ENCODE results near the gene SLC18A2.

Gene SLC18A2

GRCh38 chr10:117237401-117237991 is 3.4 kb upstream of the SLC18A2 start:
- no peak for DNase-seq (ENCODE audit: low read depth)

- no peak for DNase-seq (ENCODE audit: low read depth)
Observed at GRCh38 chr10:117239051-117239450, 1.9 kb upstream of the SLC18A2 start.

GRCh38 chr10:117239721-117240620 is 943 bp upstream of the SLC18A2 start:
- DNase-seq (ENCODE audit: low read depth): no peak

DNA sequence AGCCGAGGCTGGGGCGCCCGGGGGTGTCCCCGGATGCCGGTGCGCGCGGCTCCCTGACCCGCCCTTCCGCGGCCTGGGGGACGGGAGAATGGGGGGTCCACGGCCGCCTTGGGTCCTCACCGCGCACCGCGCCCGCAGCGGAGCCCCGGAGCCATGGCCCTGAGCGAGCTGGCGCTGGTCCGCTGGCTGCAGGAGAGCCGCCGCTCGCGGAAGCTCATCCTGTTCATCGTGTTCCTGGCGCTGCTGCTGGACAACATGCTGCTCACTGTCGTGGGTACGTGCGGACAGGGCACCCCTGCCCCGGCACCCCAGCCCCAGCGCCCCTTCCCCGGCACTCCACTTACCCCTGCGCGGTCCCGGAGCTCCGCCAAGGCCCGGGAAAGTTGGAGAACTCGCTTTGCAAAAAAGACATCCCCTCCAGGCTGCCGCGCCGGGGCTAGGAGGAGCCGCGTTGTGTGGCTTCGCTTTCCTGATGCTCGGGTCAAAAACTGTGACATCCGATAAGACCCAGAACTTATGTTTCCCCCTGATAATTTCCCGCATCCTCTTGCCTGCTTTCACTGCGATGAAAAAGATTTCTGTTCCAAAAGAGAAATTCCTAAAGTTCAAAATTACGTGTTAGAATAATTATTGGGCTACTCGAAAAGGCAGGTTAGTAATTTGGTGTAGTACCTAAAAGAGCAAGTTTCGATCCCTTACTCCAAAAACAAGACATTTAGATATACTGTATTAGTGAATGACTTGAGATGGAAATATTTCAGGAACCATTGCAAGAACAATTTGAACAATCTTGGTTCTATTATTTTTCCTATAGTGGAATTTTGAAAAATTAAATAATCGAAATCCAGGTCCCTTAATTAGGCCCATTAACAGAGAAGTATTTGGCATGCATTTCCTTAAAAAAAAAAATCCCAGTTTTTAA is 888 bp downstream of the SLC18A2 start:
- DNase-seq (ENCODE audit: low read depth): no peak

DNA sequence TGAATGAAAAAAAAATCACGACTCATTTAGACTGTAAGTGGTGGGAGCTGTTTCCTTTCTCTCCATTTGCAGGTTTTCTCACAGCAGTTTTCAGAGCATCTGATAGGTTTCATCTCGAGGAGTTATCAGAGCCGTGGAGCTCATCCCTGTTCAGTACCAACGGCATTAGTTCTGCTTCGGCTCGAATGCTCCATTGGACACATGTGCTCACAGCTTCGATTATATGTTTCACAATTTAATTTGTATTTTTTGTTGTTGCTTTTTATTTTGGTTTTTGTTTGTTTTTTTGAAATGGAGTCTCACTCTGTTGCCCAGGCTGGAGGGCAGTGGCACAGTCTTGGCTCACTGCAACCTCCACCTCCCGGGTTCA is 1.5 kb downstream of the SLC18A2 start:
- no peak for DNase-seq (ENCODE audit: low read depth)

DNA sequence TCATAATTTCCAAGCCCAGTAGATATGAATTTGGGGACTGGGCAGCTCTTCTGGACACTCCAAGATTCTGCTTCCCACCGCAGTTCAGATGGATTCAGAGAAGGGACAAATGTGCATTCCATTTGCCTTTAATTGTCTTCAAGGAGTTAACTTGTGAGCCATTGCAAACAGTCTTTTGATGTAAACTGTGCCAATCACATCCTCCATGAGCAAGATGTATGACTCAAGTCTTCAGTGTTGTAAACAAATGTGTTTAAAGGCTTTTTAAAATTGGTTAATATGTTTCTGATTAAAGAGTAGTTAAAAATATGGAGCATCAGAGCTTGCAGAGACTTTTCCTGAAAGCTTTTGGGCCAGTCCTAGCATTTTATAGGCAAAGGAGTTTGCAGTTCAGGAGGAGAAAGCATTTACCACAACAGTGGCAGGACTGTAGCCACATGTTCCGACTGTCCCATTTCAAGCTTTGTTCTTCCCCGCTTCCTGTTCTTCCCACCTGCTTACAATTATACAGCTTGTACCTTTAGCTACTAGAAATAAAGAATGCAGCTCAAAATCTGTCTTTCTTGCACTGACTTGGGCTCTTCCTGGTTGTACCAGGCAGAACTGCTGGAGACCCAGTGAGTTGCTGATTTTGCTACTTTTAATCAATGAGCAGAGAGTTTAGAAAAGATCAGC is 6.2 kb downstream of the SLC18A2 start:
- no peak for DNase-seq (ENCODE audit: low read depth)

DNA sequence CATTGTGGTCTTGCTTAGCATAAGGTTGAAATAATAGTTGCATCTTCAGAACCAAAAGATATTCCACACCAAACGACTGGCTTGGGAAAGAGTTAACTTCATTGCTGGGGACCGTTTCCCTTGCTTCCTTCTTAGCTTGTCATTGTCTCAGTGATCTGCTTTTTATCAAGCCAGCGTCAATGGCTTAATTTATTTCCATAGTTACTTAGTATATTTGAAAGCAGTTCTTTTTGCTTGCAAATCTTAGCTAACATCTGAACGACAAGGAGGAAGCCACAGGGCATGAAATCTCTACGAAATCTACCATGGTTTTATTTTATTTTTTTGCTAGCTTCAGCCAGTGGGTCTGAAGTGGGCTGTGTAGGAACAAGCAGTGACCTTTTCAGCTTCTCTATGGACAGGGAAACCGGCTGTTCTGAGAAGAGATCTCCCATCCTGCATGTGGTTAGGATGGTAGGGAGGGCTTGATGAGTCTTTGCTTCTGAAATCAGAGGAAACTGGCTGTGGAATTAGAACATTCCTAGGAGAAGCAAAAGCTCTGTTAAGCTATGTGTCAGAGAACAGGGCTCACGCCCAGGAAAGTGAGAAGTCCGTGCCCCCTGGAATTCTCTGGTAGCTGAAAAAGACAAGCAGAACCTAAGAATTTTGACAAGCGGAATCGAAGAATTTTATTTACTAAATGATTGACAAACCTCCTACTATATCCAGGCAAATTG is 8.0 kb downstream of the SLC18A2 start:
- no peak for DNase-seq (ENCODE audit: low read depth)

- DNase-seq (ENCODE audit: low read depth): no peak
Observed at GRCh38 chr10:117249493-117250093, 8.7 kb downstream of the SLC18A2 start.

DNA sequence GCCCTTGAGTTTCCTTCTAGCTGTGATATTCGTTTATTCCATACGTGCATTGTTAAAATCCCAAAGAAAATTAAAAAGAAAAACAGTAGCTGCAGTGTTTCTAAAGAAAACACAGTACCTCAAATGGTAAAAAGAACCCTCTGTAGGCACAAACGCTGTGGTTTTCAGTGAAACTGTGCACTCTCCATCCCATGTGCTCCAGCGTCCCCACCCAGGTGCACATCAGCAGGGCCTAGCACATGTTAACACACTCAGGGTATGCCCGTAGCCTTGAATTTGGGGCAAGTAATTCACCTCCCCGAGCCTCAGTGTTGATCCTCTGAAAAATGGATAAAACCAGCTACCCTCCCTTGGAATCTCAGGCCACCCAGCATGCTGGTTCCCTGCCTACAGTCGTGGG is 9.5 kb downstream of the SLC18A2 start:
- no peak for DNase-seq (ENCODE audit: low read depth)

- no peak for DNase-seq (ENCODE audit: low read depth)
Observed at GRCh38 chr10:117253908-117254307, 13.0 kb downstream of the SLC18A2 start.

DNA sequence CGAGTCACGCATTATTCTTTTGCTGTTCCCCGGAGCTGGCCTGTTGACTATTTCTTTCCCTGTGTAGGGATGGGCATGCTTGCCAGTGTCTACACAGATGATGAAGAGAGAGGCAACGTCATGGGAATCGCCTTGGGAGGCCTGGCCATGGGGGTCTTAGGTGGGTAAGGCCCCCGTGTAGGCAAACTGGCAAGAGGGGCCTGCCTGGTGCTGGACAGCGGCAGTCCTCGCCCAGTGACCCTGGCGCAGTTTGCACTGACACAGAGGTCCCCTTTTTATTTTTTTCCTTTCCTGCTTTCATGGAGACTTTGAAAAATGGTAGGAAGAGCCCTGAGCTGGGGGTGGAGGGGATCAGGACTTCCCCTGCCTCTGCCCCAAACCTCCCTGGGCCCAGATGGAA is 13.4 kb downstream of the SLC18A2 start:
- no peak for DNase-seq (ENCODE audit: low read depth)

DNA sequence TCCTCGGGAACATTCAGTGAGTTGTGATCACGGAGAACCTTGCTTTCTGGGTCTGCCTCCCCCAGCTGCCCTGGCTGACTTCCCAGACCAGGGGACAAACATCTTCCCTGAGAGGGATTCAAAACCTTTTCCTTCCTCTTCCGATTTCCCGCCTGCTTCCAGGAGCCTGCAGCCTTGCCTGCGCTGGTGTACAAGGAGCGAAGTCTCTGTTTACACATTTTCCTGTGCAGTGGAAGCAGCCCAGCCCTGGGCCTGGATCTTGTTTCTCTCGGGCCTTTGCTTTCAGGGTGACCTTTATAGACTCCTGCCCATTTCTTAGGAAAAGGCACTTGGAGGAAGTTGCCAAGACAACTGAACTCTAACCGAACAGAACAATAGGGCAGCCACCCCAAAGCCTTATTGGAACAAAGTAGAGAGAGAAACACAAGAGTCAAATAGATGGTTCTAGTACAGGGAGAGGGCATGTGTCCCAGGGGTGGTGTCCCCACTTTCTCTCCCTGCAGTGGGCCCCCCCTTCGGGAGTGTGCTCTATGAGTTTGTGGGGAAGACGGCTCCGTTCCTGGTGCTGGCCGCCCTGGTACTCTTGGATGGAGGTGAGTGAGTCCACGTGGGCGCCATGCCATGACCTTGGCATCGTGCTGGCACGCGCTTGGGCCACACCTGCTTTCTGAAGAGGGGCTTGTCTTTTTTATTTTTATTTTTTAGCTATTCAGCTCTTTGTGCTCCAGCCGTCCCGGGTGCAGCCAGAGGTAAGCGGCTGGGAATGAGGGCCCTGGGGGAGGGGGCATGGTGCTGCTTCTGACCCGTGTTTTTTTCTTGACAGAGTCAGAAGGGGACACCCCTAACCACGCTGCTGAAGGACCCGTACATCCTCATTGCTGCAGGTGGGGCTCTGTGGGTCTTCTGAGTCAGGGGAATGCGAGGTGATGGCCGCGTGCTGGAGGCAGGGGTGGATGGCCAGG is 14.1 kb downstream of the SLC18A2 start:
- DNase-seq (ENCODE audit: low read depth): no peak

DNA sequence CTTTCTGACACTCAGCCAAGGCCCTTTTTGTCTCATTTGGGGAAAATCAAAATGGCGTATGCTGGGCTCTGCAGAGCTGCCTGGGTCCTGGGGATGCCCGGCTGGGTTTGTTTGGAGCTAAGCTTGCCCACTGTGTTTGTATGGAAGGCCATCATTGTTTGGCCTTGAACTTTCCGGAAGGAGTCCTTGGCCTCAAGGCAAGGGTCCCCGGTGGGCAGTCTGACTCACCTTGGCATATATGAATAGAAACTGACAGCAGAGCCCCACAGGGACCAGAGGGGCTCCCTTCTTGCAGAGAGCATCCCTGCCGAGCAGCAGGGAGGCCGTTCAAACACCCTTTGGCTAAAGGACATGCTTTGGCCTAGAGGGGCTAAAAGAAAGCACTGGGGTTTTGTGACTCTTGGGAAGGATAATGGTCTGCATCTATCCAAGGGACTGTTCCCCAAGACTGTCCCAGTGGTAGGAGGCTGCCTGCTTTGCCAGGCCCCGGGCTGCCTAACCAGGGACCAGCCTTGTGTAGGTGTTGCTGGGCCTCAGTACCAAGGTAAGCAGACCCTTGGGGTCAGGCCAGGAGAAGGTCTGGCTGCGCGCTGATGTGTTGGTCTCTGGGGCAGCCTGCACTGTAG is 15.0 kb downstream of the SLC18A2 start:
- no peak for DNase-seq (ENCODE audit: low read depth)

GRCh38 chr10:117256910-117257309 is 16.0 kb downstream of the SLC18A2 start:
- no peak for DNase-seq (ENCODE audit: low read depth)

DNA sequence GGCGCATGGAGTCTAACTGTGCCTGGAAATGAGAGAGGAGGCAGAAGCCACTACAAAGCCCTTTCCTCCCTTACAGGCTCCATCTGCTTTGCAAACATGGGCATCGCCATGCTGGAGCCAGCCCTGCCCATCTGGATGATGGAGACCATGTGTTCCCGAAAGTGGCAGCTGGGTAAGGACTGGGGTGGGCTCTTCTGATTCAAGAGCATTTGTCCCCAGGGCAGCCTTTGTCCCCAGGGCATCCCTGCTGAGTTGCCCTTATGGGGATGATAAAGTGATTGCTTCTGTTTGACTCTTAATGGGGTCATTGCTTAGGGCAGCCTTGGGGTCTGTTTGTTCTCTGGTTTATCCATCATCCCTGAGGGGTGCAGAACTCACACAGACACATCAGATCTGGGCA is 16.8 kb downstream of the SLC18A2 start:
- DNase-seq (ENCODE audit: low read depth): no peak

- no peak for DNase-seq (ENCODE audit: low read depth)
Observed at GRCh38 chr10:117259279-117259678, 18.4 kb downstream of the SLC18A2 start.

- DNase-seq (ENCODE audit: low read depth): no peak
Observed at GRCh38 chr10:117260084-117260483, 19.2 kb downstream of the SLC18A2 start.

DNA sequence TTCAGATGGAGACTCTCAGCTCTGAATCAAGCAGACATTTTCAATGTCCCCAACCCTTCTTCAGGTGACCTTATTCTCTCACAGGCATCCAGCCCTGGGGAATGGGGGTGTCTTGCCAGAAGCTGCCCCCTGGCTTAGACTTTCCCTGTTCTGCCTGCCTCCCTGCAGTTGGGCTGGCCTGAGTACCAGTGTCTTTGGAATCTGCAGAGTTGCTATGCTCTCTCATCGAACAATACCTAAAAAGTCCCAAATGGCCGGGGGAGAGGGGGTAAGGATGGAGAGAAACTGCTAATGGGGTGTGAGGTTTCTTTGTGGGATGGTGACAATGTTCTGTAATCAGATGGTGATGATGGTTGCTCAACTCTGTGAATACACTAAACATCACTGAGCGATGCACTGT is 20.6 kb downstream of the SLC18A2 start:
- DNase-seq (ENCODE audit: low read depth): no peak

DNA sequence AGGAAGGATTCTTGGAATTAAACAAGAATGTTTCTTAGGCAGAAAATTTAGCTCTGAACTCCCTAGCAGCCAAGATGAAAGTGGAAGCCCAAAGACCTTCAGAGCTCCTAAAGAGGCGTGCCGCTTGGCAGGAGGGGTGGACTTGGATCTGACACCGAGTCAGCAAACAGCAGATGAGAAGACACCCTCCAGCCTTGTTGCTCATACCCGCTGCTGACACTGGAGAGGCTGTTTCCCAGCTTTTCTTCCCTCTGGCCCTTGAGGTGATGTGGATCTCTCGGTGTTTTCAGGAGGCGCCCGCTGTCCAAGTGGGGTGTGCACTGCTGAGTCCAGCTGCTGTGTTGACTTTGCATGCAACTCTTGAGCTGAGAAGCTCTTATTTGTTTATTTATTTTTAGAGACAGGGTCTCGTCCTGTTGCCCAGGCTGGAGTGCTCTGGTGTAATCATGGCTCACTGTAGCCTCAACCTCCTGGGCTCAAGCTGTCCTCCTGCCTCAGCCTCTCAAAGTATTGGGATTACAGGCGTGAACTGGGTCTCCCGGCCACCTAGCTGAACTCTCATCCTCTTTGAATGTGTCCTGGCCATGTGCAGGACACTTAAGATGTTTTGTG is 21.5 kb downstream of the SLC18A2 start:
- no peak for DNase-seq (ENCODE audit: low read depth)

Data from activated T-helper 9 cell treated with anti-CD3 and anti-CD28 coated beads, Interleukin-2, amount 50 U/mL, for 16 hours (primary cell).